ENCODE measurements around the gene LAPTM4A. TPM values are rescaled to one million over a fixed set of nuclear protein-coding genes. Genes with fewer than 3 reads are reported as not detected.
"Not testable (repeated sequence)": the region's sequence is repeated elsewhere in the genome, so short reads cannot be mapped to it uniquely, and the experiment has no call there.

The LAPTM4A gene
- total RNA-seq = 79.5 and 134 TPM in 2 replicates

DNA sequence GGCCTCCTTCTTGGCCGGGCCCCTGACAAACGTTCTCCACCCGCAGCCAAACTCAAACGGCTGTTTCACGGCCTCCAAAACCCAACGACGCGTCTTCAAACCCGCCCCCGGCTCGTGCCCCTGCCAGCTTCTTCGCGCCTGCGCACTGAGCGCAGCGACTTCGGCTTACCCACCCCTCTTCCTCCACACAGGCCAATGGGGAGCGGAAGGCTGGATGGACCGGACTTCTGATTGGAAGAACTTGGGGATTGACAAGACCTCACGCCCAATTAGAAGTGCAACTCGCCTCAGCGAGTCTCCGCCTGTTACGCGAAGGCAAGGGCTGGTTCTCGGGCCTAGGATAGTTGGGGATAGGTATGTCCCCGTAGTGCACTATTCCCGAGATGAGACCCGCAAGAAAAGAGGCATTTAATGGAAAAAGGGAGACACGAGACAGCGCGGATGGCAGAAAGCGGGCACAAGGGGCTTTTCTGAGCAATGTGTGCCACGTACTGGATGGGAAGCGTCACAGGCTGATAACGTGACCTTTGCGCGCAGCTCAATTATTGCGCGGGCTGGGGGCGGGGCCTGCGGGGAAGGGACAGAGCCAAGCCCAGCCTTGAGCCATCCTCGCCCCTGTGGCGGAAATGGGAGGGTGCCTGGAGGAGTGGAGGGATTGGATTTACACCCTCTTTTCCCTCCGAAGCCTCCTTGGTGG is at the start of gene LAPTM4A:
TSS of gene LAPTM4A (minus strand) at position 97 of the 697 bp plus-strand sequence. CDS start 108 bp downstream, outside the sequence.
- peak; percentile 100 for DNase-seq

- DNase-seq = peak; percentile 60
Observed at GRCh38 chr2:20100711-20101110, 49.3 kb upstream of the LAPTM4A start.

DNA sequence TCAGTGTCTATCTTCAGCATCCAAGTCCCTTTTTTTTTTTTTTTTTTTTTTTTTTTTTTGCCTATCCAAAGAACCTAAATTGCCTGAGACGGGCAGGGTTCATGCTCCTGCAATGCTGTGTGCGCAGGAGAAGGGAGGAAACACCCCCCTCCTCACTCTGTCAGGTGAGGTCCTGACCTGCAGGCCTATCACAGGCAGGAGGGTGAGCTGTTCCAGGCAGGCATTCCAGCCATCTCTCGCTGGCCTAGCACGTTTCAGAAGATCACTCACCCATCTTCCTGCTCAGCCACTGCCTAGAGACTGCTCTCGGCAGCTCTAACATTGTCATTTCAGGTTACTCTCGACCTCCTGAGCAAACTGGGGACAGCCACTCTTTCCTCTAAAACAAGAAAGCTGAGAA is 48.4 kb upstream of the LAPTM4A start:
- no peak for DNase-seq

DNA sequence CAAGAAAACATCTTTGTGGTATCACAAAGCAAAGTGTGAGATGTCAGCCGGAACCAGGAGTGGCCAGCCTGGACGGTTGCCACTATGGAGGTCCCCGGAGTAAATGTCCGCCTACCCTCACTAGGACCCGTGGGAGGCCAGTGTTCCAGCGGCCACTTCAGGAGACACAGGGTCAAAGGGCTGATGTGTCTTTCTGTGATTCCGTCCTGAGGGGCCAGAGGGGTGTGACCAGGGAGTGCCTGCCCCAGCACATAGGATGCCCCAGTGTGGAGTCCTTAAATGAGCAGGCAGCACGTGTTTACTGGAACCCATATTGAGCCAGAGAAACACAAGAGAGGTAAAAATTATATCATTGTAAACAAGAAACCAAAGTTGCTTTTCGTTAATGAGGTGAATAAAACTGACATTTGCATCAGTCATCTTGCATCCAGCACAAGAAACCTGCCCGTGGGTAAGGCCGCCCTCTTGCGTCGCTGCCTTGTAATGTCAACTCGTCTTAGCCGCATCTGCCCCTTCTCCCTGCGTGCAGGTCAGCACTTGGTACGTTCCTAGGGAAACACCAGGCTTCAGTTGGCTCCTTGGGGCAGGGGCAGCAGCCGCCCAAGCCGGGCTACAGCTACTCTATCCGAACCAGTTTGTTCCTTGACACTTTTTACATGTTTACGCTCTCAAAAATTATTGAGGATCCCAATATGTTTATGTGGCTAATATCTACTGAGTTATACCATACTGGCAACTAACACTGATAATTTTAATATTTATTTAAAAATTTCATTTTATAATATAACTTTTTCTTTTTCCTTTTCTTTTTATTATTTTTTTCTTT is 46.7 kb upstream of the LAPTM4A start:
- DNase-seq = peak; percentile 96

- no peak for DNase-seq
Observed at GRCh38 chr2:20095469-20095868, 44.0 kb upstream of the LAPTM4A start.

DNA sequence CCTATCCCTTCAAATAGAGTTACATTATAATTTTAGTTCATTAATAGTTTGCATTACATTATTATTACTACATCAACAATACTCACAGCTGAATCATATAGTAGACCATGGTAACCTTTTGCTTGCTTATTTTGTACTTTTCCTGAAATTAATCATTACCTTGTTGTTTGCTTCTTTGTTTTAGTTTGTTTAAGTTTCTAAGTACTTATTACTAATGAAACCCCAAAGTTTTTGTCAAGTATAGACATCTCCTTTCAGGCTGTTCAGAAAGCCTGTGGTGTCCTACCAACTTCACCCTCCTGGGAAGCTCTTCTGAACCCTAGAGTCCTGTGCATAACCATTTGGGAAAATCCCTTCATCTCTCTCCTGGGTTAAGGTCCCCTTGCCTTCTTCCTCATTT is 43.5 kb upstream of the LAPTM4A start:
- DNase-seq = no peak

DNA sequence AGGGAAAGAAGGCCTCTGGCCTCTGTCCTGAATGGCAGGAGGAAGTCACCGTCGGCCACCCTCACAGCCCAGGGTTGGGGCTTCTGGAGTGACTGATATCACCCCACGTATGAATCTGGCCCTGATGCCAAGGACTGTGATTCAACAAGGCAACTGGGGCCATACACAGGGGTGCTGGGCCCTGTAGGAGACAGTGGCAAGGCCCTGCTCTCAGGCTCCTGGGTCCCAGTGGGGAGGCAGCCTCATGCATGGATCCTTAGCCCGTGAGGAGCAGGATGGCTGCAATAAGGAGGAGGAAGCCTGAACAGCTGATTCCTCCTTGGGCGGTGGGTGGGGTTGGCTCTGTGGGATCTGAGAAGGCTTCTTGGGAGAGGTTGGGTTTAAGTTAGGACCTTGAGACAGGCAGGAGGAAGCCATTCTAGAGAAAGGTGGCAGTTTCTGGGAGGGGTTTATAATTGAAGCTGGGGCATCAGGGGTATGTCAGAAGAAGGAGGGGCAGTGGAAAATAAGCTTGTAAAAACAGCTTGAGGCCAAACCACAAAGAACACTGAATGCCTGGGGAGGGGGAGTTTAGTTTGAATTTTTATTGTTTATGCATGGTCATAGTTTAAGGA is 42.8 kb upstream of the LAPTM4A start:
- no peak for DNase-seq

GRCh38 chr2:20093263-20094141 is 42.1 kb upstream of the LAPTM4A start:
- DNase-seq = peak; percentile 87

- DNase-seq = no peak
Observed at GRCh38 chr2:20092901-20093235, 41.4 kb upstream of the LAPTM4A start.

DNA sequence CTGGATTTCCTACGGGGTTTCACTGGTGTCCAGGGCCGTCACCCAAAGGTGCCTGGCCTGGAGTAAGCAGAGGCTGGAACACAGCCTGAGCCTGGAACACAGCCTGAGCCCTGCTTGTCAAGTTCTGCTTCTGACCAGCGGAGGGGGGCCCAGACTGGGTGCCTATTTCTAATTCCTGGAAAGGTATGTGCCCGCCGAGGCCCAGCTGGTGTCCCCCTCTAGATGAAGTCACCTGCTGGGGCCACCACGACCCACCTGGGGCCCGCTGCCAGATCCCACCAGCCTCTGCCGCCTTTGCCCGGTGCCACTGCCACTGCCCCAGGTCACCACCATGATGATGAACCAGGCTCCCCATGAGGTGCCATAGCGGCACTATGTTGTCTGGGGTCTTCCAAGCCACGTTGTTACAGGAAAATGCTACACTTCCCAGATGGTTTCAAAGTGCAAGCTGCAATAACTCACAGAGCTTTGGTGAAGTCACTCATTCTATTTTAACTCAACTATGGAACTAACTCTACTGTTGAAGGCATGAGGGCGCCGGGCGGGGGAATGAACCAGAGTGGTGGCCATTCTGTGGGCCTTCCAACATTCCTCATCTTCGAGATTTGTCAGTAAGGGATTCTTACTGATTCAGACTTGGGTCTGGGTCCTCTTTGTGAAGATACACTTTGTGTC is 40.9 kb upstream of the LAPTM4A start:
- DNase-seq = no peak

- DNase-seq = peak; percentile 79
Observed at GRCh38 chr2:20091305-20091991, 40.0 kb upstream of the LAPTM4A start.

DNA sequence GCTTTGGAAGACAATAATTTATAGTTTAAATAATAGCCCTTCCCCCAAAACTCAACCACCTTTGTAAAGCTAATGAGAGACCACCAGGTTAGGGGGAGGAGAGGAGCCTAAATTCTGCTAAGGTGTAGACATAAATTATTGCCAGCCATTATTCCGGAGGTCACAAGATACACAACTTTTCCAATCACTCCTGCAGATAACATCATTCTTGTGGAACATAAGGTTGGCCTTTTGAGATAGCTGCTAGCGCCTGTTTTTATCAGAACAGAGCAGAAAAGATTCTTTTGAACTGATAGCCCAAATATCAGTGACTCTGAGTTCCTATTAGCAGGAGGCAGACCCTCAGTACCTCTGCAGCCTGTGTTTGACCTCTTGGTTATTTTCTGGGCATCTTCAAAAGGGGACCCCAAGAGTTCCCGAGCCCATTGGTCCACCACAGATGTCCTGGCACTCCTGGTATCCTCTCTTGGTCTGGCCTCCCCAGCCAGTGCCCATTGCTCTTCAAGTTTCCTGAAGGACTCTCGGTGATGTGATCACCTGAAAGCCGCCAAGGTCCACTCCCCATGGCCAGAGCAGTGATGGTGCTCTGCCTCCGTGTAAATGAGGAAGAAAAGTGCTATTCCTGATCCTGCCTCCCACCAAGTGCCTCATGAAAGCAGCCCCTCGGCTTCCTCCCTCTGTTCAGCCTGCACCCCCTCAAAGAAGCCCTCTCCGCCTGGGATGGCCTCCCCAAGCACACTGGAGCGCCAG is 38.5 kb upstream of the LAPTM4A start:
- DNase-seq = no peak

GRCh38 chr2:20085909-20086308 is 34.5 kb upstream of the LAPTM4A start:
- not testable (repeated sequence) for DNase-seq

GRCh38 chr2:20082812-20083211 is 31.4 kb upstream of the LAPTM4A start:
- DNase-seq = not testable (repeated sequence)

GRCh38 chr2:20081841-20082240 is 30.4 kb upstream of the LAPTM4A start:
- no peak for DNase-seq

GRCh38 chr2:20080839-20081415 is 29.5 kb upstream of the LAPTM4A start:
- no peak for DNase-seq

- no peak for DNase-seq
Observed at GRCh38 chr2:20080428-20080827, 29.0 kb upstream of the LAPTM4A start.

DNA sequence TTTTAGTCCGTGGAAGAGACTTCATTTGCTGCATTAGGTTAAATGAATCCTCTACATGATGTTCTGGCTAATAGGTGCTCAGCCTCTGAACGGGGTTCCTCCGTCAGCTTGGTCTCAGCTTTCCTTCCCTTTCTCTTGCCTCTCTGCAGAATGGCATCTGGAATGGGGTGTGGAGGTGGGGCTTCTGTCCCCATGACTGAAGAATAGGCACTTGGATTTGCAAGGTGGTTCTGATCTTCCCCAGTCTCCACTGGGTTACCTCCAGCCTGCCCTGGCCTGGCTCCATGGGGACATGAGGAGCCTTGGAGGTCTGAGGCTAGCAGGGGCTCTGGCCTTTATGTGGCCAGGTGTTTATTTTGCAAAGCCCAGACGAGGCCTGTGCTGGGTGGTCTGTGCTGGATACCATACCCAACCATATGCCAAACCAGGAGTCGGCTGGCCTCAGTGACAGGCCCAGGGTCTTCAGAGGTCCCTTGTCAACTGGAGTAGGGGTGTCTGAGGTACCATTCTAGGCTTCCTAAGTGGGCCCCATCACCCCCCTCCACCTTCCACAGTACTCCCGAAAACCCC is 28.2 kb upstream of the LAPTM4A start:
- DNase-seq = no peak

- no peak for DNase-seq
Observed at GRCh38 chr2:20077411-20077940, 26.0 kb upstream of the LAPTM4A start.

DNA sequence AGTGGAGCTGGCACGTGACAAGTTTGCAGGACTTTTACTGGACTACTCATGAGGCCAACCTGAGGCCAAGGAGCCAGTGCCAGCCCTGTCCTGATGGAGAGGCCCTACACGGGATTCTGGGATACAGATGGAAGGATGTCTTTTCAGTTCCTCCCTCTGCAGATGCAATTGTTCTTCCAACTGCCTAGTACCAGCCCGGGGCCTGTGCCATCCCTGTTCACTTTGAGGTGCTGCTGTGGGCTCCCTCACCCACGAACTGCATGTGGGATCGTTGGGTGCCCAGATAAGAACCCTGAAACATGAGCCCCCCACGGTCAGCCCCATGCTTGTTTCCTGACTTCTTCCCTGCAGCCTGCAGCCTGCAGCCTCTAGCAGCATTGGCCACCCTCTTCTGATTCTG is 25.3 kb upstream of the LAPTM4A start:
- DNase-seq = no peak

Measured in dermis blood vessel endothelial cell (primary cell).